Measurements from ENCODE around the gene LSM14A.
"Not testable (repeated sequence)": the region's sequence is repeated elsewhere in the genome, so short reads cannot be mapped to it uniquely, and the experiment has no call there.

LSM14A gene

DNA sequence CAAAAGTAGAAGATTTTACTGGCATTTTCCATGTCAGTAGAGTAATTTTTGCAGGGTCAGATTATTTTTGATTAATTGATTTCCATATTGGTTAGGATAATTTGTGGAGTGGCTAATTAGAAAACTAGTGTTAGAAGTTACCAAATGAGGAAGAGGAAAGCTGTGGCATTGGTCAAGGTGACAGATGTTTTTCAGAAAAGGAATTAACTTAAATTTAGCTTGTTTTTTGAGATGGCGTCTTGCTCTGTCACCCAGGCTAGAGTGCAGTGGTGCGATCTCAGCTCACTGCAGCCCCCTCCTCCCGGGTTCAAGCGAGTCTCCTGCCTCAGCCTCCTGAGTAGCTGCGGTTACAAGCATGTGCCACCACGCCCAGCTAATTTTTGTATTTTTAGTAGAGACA lies 28.8 kb downstream of the LSM14A start:
- no peak overlapping the region for H3K27ac ChIP-seq
- TF ChIP-seq, protein P1, sequence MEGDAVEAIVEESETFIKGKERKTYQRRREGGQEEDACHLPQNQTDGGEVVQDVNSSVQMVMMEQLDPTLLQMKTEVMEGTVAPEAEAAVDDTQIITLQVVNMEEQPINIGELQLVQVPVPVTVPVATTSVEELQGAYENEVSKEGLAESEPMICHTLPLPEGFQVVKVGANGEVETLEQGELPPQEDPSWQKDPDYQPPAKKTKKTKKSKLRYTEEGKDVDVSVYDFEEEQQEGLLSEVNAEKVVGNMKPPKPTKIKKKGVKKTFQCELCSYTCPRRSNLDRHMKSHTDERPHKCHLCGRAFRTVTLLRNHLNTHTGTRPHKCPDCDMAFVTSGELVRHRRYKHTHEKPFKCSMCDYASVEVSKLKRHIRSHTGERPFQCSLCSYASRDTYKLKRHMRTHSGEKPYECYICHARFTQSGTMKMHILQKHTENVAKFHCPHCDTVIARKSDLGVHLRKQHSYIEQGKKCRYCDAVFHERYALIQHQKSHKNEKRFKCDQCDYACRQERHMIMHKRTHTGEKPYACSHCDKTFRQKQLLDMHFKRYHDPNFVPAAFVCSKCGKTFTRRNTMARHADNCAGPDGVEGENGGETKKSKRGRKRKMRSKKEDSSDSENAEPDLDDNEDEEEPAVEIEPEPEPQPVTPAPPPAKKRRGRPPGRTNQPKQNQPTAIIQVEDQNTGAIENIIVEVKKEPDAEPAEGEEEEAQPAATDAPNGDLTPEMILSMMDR (conservative IDR thresholded peaks at IDR 0.05): no peak

DNA sequence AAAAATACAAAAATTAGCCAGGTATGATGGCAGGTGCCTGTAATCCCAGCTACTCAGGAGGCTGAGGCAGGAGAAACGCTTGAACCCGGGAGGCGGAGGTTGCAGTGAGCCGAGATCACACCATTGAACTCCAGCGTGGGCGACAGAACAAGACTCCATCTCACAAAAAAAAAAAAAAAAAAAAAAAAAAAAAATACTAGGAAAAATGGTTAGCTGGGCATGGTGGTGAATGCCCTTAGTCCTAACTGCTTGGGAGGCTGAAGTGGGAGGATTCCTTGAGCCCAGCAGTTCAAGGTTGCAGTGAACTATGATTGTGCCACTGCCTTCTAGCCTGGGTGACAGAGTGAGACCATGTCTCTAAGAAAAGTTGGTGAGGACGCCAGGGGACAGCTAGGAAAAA lies 33.0 kb downstream of the LSM14A start:
- H3K27ac ChIP-seq: not testable (repeated sequence)

DNA sequence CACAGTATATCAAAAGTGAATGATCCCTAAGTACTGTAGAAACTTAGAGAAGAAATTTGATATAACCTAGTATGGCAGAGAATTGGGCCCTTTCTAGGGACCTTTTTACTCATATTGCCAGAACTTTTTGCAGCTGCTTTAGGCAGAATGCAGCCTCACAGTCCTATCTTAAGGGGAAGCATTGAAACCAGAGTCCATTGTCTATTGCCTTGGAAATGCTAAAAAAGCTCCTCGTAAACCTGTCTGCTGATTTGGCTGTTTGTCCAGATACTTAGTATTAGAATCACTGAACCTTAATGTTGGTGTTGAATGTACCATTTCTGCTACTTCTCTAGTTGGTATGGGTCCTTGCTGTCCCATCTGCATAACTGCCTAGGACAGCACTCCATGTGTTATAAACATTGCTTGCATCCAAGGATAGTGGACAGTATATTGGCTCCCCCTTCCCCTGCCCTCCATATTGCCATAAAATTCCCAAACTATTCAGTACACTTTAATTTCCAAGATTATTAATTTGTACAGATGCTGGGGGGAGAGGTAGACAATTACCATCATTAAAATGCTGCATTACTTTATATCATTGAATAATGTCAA lies 36.1 kb downstream of the LSM14A start:
- TF ChIP-seq, protein P1 (conservative IDR thresholded peaks at IDR 0.05): no peak
- no peak overlapping the region for H3K27ac ChIP-seq

DNA sequence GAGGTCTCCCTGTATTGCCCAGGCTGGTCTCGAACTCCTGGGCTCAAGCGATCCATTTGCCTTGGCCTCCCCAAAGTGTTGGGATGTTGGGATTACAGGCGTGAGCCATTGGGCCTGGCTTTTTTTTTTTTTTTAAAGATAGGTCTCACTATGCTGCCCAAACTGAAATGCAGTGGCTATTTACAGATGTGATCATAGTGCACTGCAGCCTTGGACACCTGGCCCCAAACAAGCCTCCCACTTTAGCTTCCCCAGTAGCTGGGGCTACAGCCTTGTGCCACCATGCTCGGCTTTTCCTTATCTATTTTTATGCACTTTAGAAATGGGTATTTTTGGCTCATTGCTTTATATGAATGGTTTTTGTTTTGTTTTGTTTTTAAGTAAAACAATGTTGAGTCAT lies 37.4 kb downstream of the LSM14A start:
- TF ChIP-seq, protein P1 (conservative IDR thresholded peaks at IDR 0.05): no peak
- no peak overlapping the region for H3K27ac ChIP-seq

DNA sequence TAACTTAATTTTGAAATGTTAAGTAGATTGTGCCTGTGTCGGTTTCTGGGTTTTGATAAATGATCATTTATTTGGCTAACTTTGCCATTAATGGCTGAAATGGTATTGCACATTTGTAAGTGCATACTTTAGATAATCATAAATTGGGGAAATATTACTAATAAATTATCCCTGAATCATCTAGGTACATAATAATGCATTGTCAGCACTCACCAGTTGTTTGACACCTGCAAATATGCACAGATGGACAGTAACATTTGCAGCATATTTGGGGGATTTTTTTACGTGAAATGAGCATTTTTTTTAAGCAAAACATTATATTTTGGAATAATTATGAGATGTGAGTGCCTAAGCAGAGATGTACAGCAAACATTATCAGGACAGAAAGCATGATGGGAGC lies 41.0 kb downstream of the LSM14A start:
- peak overlapping the region; percentile 94; the same call in 1 of the 2 replicates for H3K27ac ChIP-seq
- TF ChIP-seq, protein P1 (conservative IDR thresholded peaks at IDR 0.05): no peak

DNA sequence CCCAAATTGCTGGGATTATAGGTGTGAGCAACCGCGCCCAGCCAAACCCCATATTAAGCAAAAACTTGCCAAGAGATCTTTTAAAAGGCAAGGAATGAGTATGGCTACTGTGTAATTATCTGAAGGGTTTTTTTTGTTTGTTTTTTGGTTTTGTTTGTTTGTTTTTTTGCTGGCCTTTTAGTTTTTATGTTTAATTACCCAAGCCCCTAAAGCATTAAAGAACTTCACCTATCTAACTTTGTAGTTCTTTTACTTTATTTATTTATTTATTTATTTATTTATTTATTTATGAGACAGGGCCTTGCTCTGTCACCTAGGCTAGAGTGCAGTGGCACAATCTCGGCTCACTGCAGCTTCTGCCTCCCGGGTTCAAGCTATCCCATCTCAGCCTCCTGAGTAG lies 41.7 kb downstream of the LSM14A start:
- TF ChIP-seq, protein P1 (conservative IDR thresholded peaks at IDR 0.05): no peak
- H3K27ac ChIP-seq: peak overlapping the region; percentile 94; the same call in 1 of the 2 replicates

DNA sequence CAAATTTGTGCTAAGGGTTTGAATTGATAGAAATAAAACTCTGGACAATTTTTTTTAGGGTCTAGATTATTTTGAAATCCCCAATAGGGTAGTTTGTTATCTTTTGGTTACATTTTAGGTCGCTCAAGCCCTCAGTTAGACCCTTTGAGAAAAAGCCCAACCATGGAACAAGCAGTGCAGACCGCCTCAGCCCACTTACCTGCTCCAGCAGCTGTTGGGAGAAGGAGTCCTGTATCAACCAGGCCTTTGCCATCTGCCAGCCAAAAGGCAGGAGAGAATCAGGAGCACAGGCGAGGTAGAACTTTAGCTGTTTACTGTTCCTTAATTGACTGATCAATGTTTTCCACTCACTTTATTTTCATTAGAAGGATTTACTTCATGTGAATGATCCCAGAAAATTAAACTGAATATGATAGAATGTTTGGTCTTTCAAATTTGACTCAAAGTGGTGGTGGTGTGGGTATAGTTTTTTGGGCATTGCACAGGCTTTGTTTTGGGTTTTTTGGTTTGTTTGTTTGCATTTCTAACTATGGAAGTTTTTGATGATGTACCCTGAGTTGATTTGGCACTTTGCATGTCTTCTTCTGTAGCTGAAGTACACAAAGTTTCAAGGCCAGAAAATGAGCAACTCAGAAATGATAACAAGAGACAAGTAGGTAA lies 42.8 kb downstream of the LSM14A start:
- TF ChIP-seq, protein P1 (conservative IDR thresholded peaks at IDR 0.05): no peak
- peak overlapping the region; percentile 94 for H3K27ac ChIP-seq

DNA sequence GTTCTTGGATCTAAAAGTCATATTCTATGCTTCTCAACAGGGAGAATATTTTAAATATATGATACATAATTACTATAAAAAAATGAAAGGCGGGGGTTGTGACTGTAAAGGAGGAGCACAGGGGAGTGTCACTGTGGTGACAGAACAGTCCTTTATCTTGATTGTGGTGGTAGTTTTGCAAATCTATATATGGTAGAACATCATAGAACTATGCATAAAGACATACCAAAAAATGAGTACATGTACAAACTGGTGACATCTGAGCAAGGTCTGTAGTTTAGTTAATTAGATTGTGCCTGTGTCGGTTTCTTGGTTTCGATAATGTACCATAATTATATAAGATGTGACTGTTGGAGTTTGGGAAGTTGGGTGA lies 43.3 kb downstream of the LSM14A start:
- TF ChIP-seq, protein P1 (conservative IDR thresholded peaks at IDR 0.05): no peak
- H3K27ac ChIP-seq: peak overlapping the region; percentile 94

DNA sequence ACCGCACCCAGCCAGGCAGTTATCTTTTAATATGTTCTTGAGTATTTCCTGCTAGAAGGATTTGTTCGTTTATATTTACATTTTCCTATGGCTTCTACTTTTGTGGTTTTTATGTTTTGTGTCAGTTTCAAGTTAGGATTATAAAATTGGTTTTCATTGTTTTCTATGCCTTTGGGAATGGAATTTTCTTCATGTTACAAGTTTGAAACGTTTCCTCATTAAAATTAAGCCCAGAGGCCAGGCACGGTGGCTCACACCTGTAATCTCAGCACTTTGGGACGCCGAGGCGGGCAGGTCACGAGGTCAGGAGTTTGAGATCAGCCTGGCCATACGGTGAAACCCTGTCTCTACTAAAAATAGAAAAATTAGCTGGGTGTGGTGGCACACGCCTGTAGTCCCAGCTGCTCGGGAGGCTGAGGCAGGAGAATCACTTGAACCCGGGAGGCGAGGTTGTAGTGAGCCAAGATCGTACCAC lies 44.5 kb downstream of the LSM14A start:
- H3K27ac ChIP-seq: peak overlapping the region; percentile 94

Measured in VCaP (cell line).